T-helper 1 cell treated with Interleukin-12 subunit alpha and Interleukin-12 subunit beta and Interleukin-4 antibody, amounts not matched to agents 30 μg/mL and 1 μg/mL, for 36 hours (primary cell): ENCODE data around the gene PTBP1.

Experiments used
- H3K27ac Mint-ChIP-seq: one replicate; pipeline ENCODE4 v1.8.0; 2021; ENCODE audit warnings: mild to moderate bottlenecking, mixed read lengths
- H3K27me3 Mint-ChIP-seq: one replicate; pipeline ENCODE4 v1.8.0; 2021; ENCODE audit warnings: low read depth, mixed read lengths
- H3K36me3 Mint-ChIP-seq: one replicate; pipeline ENCODE4 v1.8.0; 2021; ENCODE audit warnings: low read depth, mixed read lengths
- H3K4me1 Mint-ChIP-seq: one replicate; pipeline ENCODE4 v1.8.0; 2021; ENCODE audit warnings: low read depth, mixed read lengths
- H3K4me3 Mint-ChIP-seq: one replicate; pipeline ENCODE4 v1.8.0; 2021; ENCODE audit warnings: mild to moderate bottlenecking, moderate library complexity, mixed read lengths
- H3K9me3 Mint-ChIP-seq: one replicate; pipeline ENCODE4 v1.8.0; 2021; ENCODE audit warnings: mixed read lengths

PTBP1 gene

DNA sequence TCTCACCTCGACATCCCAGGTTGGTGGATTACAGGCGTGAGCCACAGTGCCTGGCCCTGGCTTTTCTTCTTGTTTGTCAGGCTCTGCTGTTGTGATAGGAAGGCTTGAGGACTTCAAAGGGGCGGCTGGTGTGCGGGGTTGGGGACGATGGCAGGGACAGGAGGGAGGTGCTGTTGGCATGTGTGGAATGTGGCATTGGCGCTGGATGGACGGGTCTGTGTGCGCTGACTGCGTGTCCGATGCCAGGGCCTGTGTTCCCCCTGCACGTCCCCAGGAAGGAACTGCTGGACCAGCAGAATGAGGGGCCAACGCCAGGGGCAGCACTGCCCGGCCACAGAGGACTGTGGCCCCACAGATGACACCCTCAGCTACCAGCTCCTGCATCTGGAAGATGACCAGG lies 12.7 kb upstream of the PTBP1 start:
- H3K36me3 Mint-ChIP-seq: no peaks in the 10 kb centered on the region
- H3K27me3 Mint-ChIP-seq: peaks cover 4% of the 10 kb centered on the region
- H3K4me3 Mint-ChIP-seq: no peak overlapping the region
- no peaks in the 10 kb centered on the region for H3K9me3 Mint-ChIP-seq
- H3K4me1 Mint-ChIP-seq: no peaks in the 10 kb centered on the region
- no peak overlapping the region for H3K27ac Mint-ChIP-seq

GRCh38 chr19:787536-787935 lies 9.7 kb upstream of the PTBP1 start:
- Mint-ChIP-seq H3K9me3 (no peaks in the 10 kb centered on the region), H3K4me3 (no peak overlapping the region), H3K4me1 (peaks cover 1% of the 10 kb centered on the region), H3K27me3 (peaks cover 7% of the 10 kb centered on the region), H3K36me3 (no peaks in the 10 kb centered on the region), H3K27ac (no peak overlapping the region)

GRCh38 chr19:788686-788982 lies 8.6 kb upstream of the PTBP1 start:
- H3K4me3 Mint-ChIP-seq: no peak overlapping the region
- peaks cover 7% of the 10 kb centered on the region for H3K27me3 Mint-ChIP-seq
- H3K4me1 Mint-ChIP-seq: peaks cover 1% of the 10 kb centered on the region
- H3K27ac Mint-ChIP-seq: no peak overlapping the region
- H3K36me3 Mint-ChIP-seq: no peaks in the 10 kb centered on the region
- no peaks in the 10 kb centered on the region for H3K9me3 Mint-ChIP-seq

DNA sequence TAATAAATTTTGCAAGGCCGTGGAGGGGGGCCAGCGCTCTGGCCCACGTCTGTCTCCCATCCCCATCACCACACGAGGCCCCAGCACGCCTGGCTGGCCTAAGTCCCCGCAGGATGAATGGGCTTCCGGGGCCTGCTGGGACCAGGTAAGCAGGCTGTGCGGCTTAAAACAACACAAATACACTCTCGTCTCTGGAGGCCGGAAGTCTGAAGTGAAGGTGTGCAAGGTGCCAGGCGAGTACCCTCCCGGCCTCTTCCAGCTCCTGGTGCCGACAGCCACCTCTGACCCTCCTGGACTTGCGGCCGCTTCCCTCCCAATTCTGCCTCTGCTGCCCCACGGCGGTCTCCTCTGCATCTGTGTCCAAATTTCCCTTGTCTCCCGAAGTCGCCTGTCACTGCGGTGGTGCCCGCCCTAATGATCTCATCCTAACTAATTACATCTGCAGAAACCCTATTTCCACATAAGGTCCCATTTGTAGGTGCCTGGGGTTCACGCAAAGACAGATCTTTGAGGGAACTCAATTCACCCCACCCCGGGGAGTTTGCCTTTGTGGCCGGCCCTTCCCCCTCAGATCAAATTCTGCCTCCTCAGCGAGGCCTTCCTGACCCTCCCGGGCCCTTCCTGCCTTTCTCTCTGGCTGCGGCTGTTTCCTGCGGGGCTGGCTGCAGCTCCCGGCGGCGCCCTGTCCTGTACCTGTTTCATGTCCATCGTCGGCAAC lies 8.1 kb upstream of the PTBP1 start:
- peaks cover 7% of the 10 kb centered on the region for H3K27me3 Mint-ChIP-seq
- H3K9me3 Mint-ChIP-seq: no peaks in the 10 kb centered on the region

GRCh38 chr19:789701-790060 lies 7.6 kb upstream of the PTBP1 start:
- Mint-ChIP-seq H3K9me3 (no peaks in the 10 kb centered on the region), H3K27me3 (peaks cover 7% of the 10 kb centered on the region), H3K4me1 (peaks cover 1% of the 10 kb centered on the region), H3K36me3 (no peaks in the 10 kb centered on the region), H3K4me3 (no peak overlapping the region), H3K27ac (no peak overlapping the region)

More for the DNA sequence above, 8.1 kb upstream of the PTBP1 start:
- Mint-ChIP-seq H3K27ac (no peak overlapping the region), H3K4me3 (no peak overlapping the region), H3K4me1 (peaks cover 1% of the 10 kb centered on the region), H3K36me3 (no peaks in the 10 kb centered on the region)

DNA sequence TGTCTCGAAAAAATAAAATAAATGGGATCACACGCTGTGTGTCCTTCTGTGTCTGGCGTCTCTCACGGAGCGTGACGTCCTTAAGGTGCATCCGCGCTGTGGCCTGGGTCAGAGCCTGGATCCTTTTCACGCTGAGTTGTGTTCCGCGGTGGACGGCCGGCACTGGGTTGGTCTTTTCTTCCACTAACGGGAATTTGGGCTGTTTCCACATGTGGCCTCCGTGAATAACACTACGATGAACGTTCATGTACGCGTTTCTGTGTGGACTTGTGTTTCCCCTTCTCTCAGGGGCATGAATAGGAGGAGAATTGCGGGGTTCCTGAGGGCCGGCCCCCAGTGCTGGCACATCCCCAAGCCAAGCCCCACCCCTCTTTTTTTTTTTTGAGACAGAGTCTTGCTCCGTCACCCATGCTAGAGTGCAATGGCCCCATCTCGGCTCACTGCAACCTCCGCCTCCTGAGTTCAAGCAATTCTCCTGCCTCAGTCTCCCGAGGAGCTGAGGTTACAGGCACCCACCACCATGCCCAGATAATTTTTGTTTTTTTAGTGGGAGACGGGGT lies 6.2 kb upstream of the PTBP1 start:
- H3K9me3 Mint-ChIP-seq: no peaks in the 10 kb centered on the region
- peaks cover 7% of the 10 kb centered on the region for H3K27me3 Mint-ChIP-seq
- no peak overlapping the region for H3K4me3 Mint-ChIP-seq
- no peak overlapping the region for H3K27ac Mint-ChIP-seq
- no peaks in the 10 kb centered on the region for H3K36me3 Mint-ChIP-seq
- peaks cover 1% of the 10 kb centered on the region for H3K4me1 Mint-ChIP-seq

DNA sequence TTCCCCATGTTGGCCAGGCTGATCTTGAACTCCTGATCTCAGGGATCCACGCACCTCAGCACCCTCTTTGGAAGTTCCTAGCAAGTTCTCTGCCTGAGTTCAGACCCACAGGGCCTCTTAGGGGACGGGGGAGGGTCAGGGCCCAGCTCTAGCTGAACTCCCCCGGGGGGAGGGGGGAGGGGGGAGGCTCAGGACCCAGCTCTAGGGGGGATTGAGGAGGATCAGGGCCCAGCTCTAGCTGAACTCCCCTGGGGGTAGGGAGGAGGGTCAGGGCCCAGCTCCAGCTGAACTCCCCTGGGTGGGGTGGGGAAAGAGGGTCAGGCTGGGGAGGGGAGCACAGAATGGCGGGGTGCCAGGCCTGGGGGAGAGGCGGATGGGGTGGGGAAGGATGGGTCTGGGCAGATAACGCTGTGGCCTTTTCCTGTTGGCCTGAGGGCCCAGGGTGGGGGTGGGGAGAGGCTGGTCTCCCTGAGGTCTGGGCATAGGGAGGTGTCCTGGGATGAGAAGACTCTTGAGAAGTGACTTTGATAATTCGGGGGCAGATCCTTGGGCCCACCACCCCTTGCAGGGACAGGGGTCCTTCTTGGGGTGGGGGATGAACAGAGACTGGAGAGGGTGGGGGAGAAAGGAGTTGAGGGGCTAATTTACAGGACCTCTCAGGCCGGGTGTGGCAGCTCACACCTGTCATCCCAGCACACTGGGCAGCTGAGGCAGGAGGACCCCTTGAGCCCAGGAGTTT lies 5.5 kb upstream of the PTBP1 start:
- H3K9me3 Mint-ChIP-seq: no peaks in the 10 kb centered on the region
- H3K36me3 Mint-ChIP-seq: no peaks in the 10 kb centered on the region
- H3K4me3 Mint-ChIP-seq: no peak overlapping the region
- H3K4me1 Mint-ChIP-seq: peaks cover 3% of the 10 kb centered on the region
- H3K27ac Mint-ChIP-seq: no peak overlapping the region
- peaks cover 8% of the 10 kb centered on the region for H3K27me3 Mint-ChIP-seq

DNA sequence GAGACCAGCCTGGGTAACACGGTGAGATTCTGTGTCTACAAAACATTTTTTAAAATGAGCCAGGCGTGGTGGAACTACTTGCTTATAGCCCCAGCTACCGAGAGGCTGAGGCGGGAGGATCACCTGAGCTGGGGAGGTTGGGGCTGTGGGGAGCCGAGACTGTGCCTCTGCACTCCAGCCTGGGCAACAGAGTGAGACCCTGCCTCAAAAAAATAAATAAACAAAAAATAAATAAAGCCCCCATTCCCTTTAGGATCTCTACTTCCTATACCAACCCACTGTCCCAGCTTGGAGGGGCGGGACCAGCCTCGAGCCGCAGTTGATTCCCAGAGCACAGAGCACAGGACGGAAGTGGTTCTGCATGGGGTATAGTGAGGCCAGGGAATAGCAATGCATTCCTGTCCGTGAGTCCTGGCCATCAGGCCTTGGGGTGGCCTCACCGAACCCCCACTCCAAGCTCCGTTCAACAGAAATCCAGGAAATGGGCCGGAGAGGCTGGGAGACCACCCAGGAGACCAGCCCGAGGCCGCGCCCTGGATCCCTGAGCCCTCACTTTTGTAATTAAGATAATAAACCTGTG lies 4.9 kb upstream of the PTBP1 start:
- Mint-ChIP-seq H3K4me3 (no peak overlapping the region), H3K9me3 (no peaks in the 10 kb centered on the region), H3K27ac (no peak overlapping the region), H3K27me3 (peaks cover 11% of the 10 kb centered on the region), H3K36me3 (no peaks in the 10 kb centered on the region), H3K4me1 (peaks cover 5% of the 10 kb centered on the region)

DNA sequence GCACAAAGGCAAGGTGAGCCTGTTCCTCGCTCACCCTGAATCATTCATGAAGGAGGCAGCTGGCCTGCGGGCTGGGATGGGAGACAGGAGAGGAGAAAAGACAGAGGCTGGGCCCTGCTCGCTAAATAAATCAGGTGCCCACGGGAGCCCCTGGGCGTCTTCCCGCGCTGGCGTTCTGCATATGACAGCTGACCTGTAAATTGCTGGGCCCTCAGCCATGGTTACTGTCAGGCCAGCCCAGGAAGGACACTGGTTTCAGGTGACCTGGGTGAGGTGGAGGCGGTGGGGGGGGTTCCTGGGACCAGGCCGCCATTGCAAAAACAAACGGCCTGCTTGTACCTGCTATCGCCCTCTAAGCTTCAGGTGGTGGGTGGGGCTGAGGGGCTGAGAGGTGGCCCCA lies 3.4 kb upstream of the PTBP1 start:
- peaks cover 11% of the 10 kb centered on the region for H3K27me3 Mint-ChIP-seq
- H3K36me3 Mint-ChIP-seq: peaks cover under 1% of the 10 kb centered on the region
- H3K4me3 Mint-ChIP-seq: no peak overlapping the region
- peaks cover 5% of the 10 kb centered on the region for H3K4me1 Mint-ChIP-seq
- no peak overlapping the region for H3K27ac Mint-ChIP-seq
- no peaks in the 10 kb centered on the region for H3K9me3 Mint-ChIP-seq

DNA sequence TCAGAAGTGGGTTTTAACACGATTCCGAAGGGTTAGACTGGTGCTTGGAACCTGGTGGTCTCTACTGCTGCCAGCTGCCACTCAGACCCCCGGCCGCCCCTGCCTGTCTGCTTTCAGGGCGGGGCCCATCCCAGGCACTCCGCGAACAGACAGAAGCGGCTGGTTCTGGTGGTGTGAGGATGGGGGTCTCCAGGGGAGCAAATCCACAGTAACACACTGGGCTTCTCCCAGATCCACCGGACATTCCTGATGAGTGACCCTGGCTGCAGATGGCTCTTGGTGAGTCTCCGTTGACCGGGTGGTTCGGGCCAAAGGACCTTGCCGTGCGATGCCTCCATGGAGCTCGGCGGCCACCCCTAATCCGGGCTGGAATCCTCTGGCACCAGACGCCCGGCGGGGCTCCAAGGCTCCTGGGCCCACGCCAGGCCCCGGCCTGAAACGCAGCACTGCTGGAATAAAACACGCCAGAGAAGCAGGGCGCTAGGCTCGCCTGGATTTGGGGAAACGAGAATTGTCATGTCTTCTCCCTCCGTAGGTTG lies 2.1 kb upstream of the PTBP1 start:
- Mint-ChIP-seq H3K4me1 (peaks cover 16% of the 10 kb centered on the region), H3K27ac (no peak overlapping the region), H3K36me3 (peaks cover 11% of the 10 kb centered on the region), H3K27me3 (peaks cover 3% of the 10 kb centered on the region), H3K4me3 (no peak overlapping the region), H3K9me3 (no peaks in the 10 kb centered on the region)

DNA sequence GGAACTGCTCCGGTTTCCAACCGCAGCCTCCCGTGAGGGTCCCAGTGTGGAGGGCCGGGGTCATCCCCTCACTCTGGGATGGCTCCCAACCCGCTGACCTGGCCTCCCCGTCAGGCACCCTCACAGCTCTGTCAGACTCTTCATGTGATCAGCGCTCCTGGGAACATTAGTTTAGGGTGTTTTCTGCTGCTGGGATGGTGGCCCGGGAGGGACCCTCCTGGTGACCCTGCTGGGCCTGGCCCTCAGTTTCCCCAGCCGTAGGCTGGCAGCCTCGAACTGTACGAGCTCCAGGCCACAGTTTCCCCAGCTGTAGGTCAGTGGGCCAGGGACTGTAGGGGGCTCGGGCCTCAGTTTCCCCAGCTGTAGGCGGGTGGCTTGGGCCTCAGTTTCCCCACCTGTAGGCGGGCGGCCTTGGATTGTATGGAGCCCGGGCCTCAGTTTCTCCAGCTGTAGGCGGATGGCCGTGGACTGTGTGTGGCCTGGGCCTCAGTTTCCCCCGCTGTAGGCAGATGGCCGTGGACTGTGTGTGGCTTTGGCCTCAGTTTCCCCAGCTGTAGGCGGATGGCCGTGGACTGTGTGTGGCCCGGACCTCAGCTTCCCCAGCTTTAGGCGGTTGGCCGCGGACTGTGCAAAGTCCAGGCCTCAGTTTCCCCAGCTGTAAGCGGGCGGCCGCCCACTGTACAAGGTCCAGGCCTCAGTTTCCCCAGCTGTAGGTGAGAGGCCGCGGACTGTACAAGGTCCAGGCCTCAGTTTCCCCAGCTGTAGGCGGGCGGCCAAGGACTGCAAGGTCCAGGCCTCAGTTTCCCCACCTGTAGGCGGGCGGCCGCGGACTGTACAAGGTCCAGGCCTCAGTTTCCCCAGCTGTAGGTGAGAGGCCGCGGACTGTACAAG lies 1.3 kb upstream of the PTBP1 start:
- Mint-ChIP-seq H3K4me1 (peaks cover 22% of the 10 kb centered on the region), H3K27ac (no peak overlapping the region), H3K36me3 (peaks cover 17% of the 10 kb centered on the region), H3K9me3 (no peaks in the 10 kb centered on the region), H3K27me3 (peaks cover 3% of the 10 kb centered on the region), H3K4me3 (peak overlapping the region; percentile 21)

DNA sequence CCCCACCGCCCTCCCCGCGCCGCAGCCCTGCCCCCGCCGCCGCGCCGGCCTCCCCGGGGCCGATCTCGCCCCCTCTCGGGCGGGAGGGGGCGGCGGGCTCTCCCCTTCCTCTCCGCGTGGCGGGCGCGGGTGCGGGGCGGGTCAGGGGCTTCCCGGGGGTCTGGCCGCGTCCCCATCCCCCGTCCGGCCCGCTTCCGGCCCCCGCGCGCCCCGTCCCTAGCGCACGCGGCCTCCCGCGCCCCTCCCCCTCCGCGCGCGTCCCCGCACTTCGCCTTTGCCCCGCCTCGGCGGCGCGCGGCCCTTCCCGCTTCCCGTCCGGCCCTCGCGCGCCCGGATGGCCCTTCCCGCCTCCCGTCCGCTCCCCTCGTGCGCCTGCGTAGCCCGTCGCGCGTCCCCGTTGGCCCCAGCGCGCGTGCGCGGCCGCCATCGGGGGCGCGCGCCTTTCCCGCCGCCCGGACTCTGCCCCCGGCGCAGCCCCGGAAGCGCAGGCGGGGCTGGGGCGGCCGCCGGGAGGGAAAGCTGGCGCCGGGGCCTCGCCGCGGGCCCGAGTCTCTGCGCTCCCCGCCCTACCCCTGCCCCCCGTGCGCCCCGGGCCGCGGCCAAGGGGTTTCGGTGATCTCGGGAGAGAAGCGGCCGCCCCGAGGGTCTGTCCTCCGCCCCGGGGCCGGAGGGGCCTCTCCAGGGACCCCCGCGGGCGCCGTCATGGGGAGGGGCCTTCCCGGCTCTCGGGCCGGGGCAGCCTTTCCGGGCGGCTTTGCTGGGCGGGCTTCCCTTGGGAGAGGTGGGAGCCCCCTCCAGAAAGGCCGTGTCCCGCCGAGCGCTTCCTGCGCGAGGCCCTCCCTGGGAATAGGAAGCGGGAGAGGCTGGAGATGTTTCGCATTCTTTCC lies 519 bp downstream of the PTBP1 start:
- H3K36me3 Mint-ChIP-seq: peaks cover 22% of the 10 kb centered on the region
- H3K9me3 Mint-ChIP-seq: no peaks in the 10 kb centered on the region
- H3K27ac Mint-ChIP-seq: peak overlapping the region; percentile 60
- peak overlapping the region; percentile 81 for H3K4me3 Mint-ChIP-seq
- peaks cover 3% of the 10 kb centered on the region for H3K27me3 Mint-ChIP-seq
- peaks cover 31% of the 10 kb centered on the region for H3K4me1 Mint-ChIP-seq

DNA sequence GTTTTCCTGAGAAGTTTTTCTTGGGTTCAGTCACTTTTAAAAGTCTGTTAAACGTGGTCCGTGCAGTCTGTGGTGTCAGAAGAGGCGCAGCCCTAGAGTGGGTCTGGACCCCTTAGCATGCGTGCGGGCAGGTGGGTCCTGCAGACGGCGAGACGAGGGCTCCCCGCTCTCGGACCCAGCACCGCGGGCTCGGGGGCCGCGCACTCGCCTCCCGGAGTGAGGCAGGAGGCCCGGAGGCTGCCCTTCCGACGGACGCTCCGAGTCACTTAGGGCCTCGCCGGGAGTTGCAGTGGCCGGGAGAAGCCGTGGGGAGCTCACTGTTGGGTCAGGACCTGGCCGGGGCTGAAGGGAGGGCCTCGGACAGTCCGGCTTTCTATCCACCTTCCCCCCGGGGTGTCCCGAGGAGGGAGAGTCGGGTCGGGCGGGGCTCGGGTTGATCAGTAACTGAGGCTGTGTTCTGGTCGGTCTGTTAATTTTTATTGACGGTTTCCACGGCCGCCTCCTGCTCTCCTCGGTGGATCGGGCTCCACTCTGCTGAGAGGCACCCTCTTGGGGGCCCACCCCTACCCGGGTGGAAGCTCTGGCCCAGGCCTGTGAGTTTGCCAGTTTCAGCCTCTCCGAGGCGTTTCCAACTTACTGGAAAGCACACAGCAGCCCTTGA lies 1.3 kb downstream of the PTBP1 start:
- peaks cover 31% of the 10 kb centered on the region for H3K4me1 Mint-ChIP-seq

More for the DNA sequence above, 1.3 kb downstream of the PTBP1 start:
- peak overlapping the region; percentile 81 for H3K4me3 Mint-ChIP-seq
- no peaks in the 10 kb centered on the region for H3K9me3 Mint-ChIP-seq
- peaks cover 24% of the 10 kb centered on the region for H3K36me3 Mint-ChIP-seq
- H3K27me3 Mint-ChIP-seq: peaks cover 3% of the 10 kb centered on the region
- peak overlapping the region; percentile 77 for H3K27ac Mint-ChIP-seq
